PC-9 (cell line): Measurements from ENCODE around the gene STOX2. TPM values are rescaled to one million over a fixed set of nuclear protein-coding genes. Genes with fewer than 3 reads are reported as not detected.

ENCODE experiments used
- BruUV-seq: library from RNA; stranded (reverse); fragments of 400-500 nt; replicated peaks from 2 replicates; lab custom pipeline; 2021; lab: Mats Ljungman, UMichigan
- CTCF ChIA-PET: fragments of 300-600 bp; sonication (Branson Sonifier 250); formaldehyde crosslinking; loops from one replicate; lab custom pipeline; 2022; ENCODE audit warnings: antibody characterized with exemption; lab: Charles Lee
- POLR2A ChIA-PET: fragments of 300-600 bp; sonication (Branson Sonifier 250); formaldehyde crosslinking; loops from one replicate; lab custom pipeline; 2022; ENCODE audit warnings: antibody characterized with exemption; ENCODE audit not compliant: unreplicated experiment; lab: Charles Lee
- DNase-seq, 2 experiments: peaks; one replicate each; pipeline versions ENCODE4 v3.0.0 to v3.0.0-alpha.2; 2015 to 2022; ENCODE audit warnings: mixed read lengths in 1 of 2
- H2AFZ ChIP-seq: fragments of 200-600 bp; sonication (generic); 2 replicates; pipeline ENCODE4 v1.8.1; 2017; ENCODE audit warnings: antibody characterized with exemption
- H3F3A ChIP-seq: fragments of 200-600 bp; sonication (generic); 2 replicates; pipeline ENCODE4 v1.8.1; 2017; ENCODE audit warnings: antibody characterized with exemption, mild to moderate bottlenecking, low read depth; ENCODE audit not compliant: insufficient read depth
- H3K27ac ChIP-seq: fragments of 200-600 bp; sonication (generic); 2 replicates; pipeline ENCODE4 v1.6.1; 2016; ENCODE audit warnings: mixed run types
- H3K27me3 ChIP-seq: fragments of 200-600 bp; sonication (generic); 2 replicates; pipeline ENCODE4 v1.6.1; 2016; ENCODE audit warnings: low read depth, mixed run types; ENCODE audit not compliant: insufficient read depth
- H3K36me3 ChIP-seq: fragments of 200-600 bp; sonication (generic); 2 replicates; pipeline ENCODE4 v1.6.1; 2016; ENCODE audit warnings: low read depth, mixed run types
- H3K4me1 ChIP-seq: fragments of 200-600 bp; sonication (generic); replicated peaks from 2 replicates; pipeline ENCODE4 v1.6.1; 2016; ENCODE audit warnings: mixed run types; ENCODE audit not compliant: insufficient read depth
- H3K4me2 ChIP-seq: fragments of 200-600 bp; sonication (generic); 2 replicates; pipeline ENCODE4 v1.6.1; 2017; ENCODE audit warnings: mixed run types
- H3K4me3 ChIP-seq: fragments of 200-600 bp; sonication (generic); 2 replicates; pipeline ENCODE4 v1.6.1; 2016; ENCODE audit warnings: mixed run types
- H3K79me2 ChIP-seq: fragments of 200-600 bp; sonication (generic); 2 replicates; pipeline ENCODE4 v1.6.1; 2017; ENCODE audit warnings: low read depth, mixed run types
- H3K9me2 ChIP-seq: fragments of 200-600 bp; sonication (generic); 2 replicates; pipeline ENCODE4 v1.8.1; 2017; ENCODE audit warnings: mild to moderate bottlenecking; ENCODE audit not compliant: insufficient read depth
- H3K9me3 ChIP-seq: fragments of 200-600 bp; sonication (generic); 2 replicates; pipeline ENCODE4 v1.8.1; 2016; ENCODE audit warnings: low read depth; ENCODE audit not compliant: insufficient read depth
- H4K20me1 ChIP-seq: fragments of 200-600 bp; sonication (generic); 2 replicates; pipeline ENCODE4 v1.8.1; 2017; ENCODE audit not compliant: insufficient read depth
- CTCF ChIP-seq: fragments of 200-600 bp; sonication (generic); conservative IDR thresholded peaks from 2 replicates; pipeline ENCODE4 v1.6.1; 2017; ENCODE audit warnings: mixed run types, antibody characterized with exemption, mild to moderate bottlenecking, moderate library complexity
- EZH2 ChIP-seq: fragments of 200-600 bp; sonication (generic); IDR thresholded peaks from 2 replicates; pipeline ENCODE4 v1.8.0; 2017; ENCODE audit warnings: antibody characterized with exemption, low read depth
- intact Hi-C: fragments of 100-400 bp; cut with micrococcal nuclease; formaldehyde crosslinking; loops from one replicate; pipeline ENCODE4 v1.10.0; 2022; ENCODE audit not compliant: unreplicated experiment
- total RNA-seq: library from RNA; stranded (reverse); gene quantifications from 2 replicates; pipeline ENCODE4 v1.2.3, GENCODE V29; 2021

STOX2 gene
- total RNA-seq, 1 experiment from 2014 or later: 4.5 TPM

GRCh38 chr4:184056877-184057276, 151.8 kb downstream of the STOX2 start:
- POLR2A ChIA-PET: no interaction called here
- H3K4me3 ChIP-seq: no peak overlapping the region
- no peaks in the 10 kb centered on the region for H4K20me1 ChIP-seq
- H3K9me2 ChIP-seq: no peaks in the 10 kb centered on the region
- no peaks in the 10 kb centered on the region for H3K9me3 ChIP-seq
- no peak overlapping the region for H3K27ac ChIP-seq
- no peaks in the 10 kb centered on the region for H3K4me1 ChIP-seq
- no peaks in the 10 kb centered on the region for H3K79me2 ChIP-seq
- intact Hi-C loops: no loop called here
- no peak overlapping the region for H3K4me2 ChIP-seq
- no peak overlapping the region for H2AFZ ChIP-seq
- H3F3A ChIP-seq: no peaks in the 10 kb centered on the region
- H3K36me3 ChIP-seq: no peaks in the 10 kb centered on the region
- TF ChIP-seq EZH2 (no peak), CTCF (no peak)
- no peaks in the 10 kb centered on the region for H3K27me3 ChIP-seq
- CTCF ChIA-PET: no interaction called here
- no TSS peak for BruUV-seq
- DNase-seq: no peak

- Histone ChIP-seq H3K9me2 (no peaks in the 10 kb centered on the region), H4K20me1 (no peaks in the 10 kb centered on the region), H3F3A (no peaks in the 10 kb centered on the region), H3K27ac (no peak overlapping the region), H3K36me3 (no peaks in the 10 kb centered on the region), H3K9me3 (no peaks in the 10 kb centered on the region), H3K4me2 (no peak overlapping the region), H3K4me3 (no peak overlapping the region), H3K79me2 (no peaks in the 10 kb centered on the region), H2AFZ (no peak overlapping the region), H3K4me1 (no peaks in the 10 kb centered on the region), H3K27me3 (no peaks in the 10 kb centered on the region)
- POLR2A ChIA-PET: no interaction called here
- no peak for DNase-seq
- intact Hi-C loops: no loop called here
- CTCF ChIA-PET: no interaction called here
- TF ChIP-seq CTCF: no peak
- no peak for TF ChIP-seq EZH2
- no TSS peak for BruUV-seq
Observed at GRCh38 chr4:184058026-184058425, 152.9 kb downstream of the STOX2 start.

GRCh38 chr4:184059099-184059498, 154.0 kb downstream of the STOX2 start:
- Histone ChIP-seq H3K36me3 (no peaks in the 10 kb centered on the region), H3K27me3 (no peaks in the 10 kb centered on the region), H3K27ac (no peak overlapping the region), H4K20me1 (no peaks in the 10 kb centered on the region), H3K4me2 (no peak overlapping the region), H3K4me1 (no peaks in the 10 kb centered on the region), H3K79me2 (no peaks in the 10 kb centered on the region), H3K9me2 (no peaks in the 10 kb centered on the region), H3K4me3 (no peak overlapping the region), H3K9me3 (no peaks in the 10 kb centered on the region), H2AFZ (no peak overlapping the region), H3F3A (no peaks in the 10 kb centered on the region)
- DNase-seq: no peak
- BruUV-seq: no TSS peak
- TF ChIP-seq EZH2: no peak
- no peak for TF ChIP-seq CTCF
- POLR2A ChIA-PET: no interaction called here
- CTCF ChIA-PET: no interaction called here
- intact Hi-C loops: no loop called here
